H1 (cell line): Measurements from ENCODE around the gene KIAA1755. TPM values are rescaled to one million over a fixed set of nuclear protein-coding genes. Genes with fewer than 3 reads are reported as not detected.

Source experiments
- CTCF ChIA-PET: fragments of 300-600 bp; sonication (Branson Sonifier 250); formaldehyde crosslinking; loops from one replicate; lab custom pipeline; 2021; ENCODE audit not compliant: partially characterized antibody; lab: Charles Lee
- POLR2A ChIA-PET: fragments of 300-600 bp; sonication (Branson Sonifier 250); formaldehyde crosslinking; loops from one replicate; lab custom pipeline; 2021; ENCODE audit warnings: inconsistent platforms; ENCODE audit not compliant: partially characterized antibody; lab: Charles Lee
- DNase-seq, 2 experiments: peaks; one replicate each; pipeline versions ENCODE4 v3.0.0 to v3.0.0-alpha.2; 2010 to 2022; ENCODE audit warnings: low spot score in 2 of 2, low read depth in 1 of 2, mixed read lengths in 1 of 2
- FAIRE-seq: peaks from 2 replicates; lab custom pipeline; 2011; peaks lifted over from hg19 to GRCh38; lab: Jason Lieb, UNC
- H2AFZ ChIP-seq: 2 replicates; pipeline ENCODE4 v1.8.1; 2012; ENCODE audit warnings: low read length, inconsistent platforms
- H2AK5ac ChIP-seq: 2 replicates; pipeline ENCODE4 v1.6.1; 2013; ENCODE audit warnings: low read depth, low read length
- H2BK120ac ChIP-seq: replicated peaks from 2 replicates; pipeline ENCODE3; 2013; ENCODE audit warnings: low read depth, low read length, inconsistent platforms
- H2BK12ac ChIP-seq: 2 replicates; pipeline ENCODE4 v1.6.1; 2013; ENCODE audit warnings: low read depth, low read length
- H2BK15ac ChIP-seq: 2 replicates; pipeline ENCODE4 v1.6.1; 2013; ENCODE audit warnings: low read length
- H2BK20ac ChIP-seq: 2 replicates; pipeline ENCODE4 v1.6.1; 2013; ENCODE audit warnings: low read length
- H2BK5ac ChIP-seq: 2 replicates; pipeline ENCODE4 v1.6.1; 2013; ENCODE audit warnings: low read depth, low read length
- H3K14ac ChIP-seq: 2 replicates; pipeline ENCODE4 v1.6.1; 2013; ENCODE audit warnings: inconsistent platforms; ENCODE audit not compliant: insufficient read length
- H3K18ac ChIP-seq: 2 replicates; pipeline ENCODE4 v1.6.1; 2013; ENCODE audit warnings: low read length; ENCODE audit errors: extremely low read depth
- H3K23ac ChIP-seq: 2 replicates; pipeline ENCODE4 v1.6.1; 2013; ENCODE audit warnings: inconsistent platforms; ENCODE audit not compliant: insufficient read length
- H3K23me2 ChIP-seq: 2 replicates; pipeline ENCODE4 v1.6.1; 2013; ENCODE audit warnings: low read depth, low read length
- H3K27ac ChIP-seq: 2 replicates; pipeline ENCODE4 v1.6.1; 2011; ENCODE audit warnings: low read depth, low read length, inconsistent platforms
- H3K27me3 ChIP-seq, 4 experiments: replicated peaks in 1 of 4; 1 replicate in 1 of 4; 2 replicates in 3 of 4; pipeline versions ENCODE4 v1.6.1 to v1.8.1; 2011 to 2013; ENCODE audit warnings: low read length in 3 of 4, mild to moderate bottlenecking in 3 of 4, inconsistent platforms in 2 of 4, mixed read lengths in 2 of 4, moderate library complexity in 1 of 4; ENCODE audit not compliant: control insufficient read depth in 3 of 4, insufficient read depth in 3 of 4; ENCODE audit errors: extremely low read depth in 1 of 4
- H3K36me3 ChIP-seq, 4 experiments: 2 replicates each; pipeline versions ENCODE4 v1.6.1 to v1.8.1; 2011 to 2013; ENCODE audit warnings: mild to moderate bottlenecking in 4 of 4, low read length in 3 of 4, moderate library complexity in 2 of 4, control low read depth in 1 of 4, inconsistent platforms in 1 of 4; ENCODE audit not compliant: insufficient read depth in 4 of 4, control insufficient read depth in 2 of 4
- H3K4ac ChIP-seq: replicated peaks from 2 replicates; pipeline ENCODE3; 2013; ENCODE audit warnings: low read length, low read depth, mixed read lengths, inconsistent platforms; ENCODE audit not compliant: insufficient read length
- H3K4me1 ChIP-seq, 4 experiments: replicated peaks in 1 of 4; 1 replicate in 1 of 4; 2 replicates in 3 of 4; pipeline versions ENCODE4 v1.6.1 to v1.8.1; 2011 to 2013; ENCODE audit warnings: low read length in 3 of 4, inconsistent platforms in 2 of 4, mixed read lengths in 1 of 4; ENCODE audit not compliant: insufficient read depth in 4 of 4, control insufficient read depth in 3 of 4
- H3K4me2 ChIP-seq, 2 experiments: 2 replicates each; pipeline versions ENCODE4 v1.6.1 to v1.8.1; 2011 to 2013; ENCODE audit warnings: low read depth in 2 of 2, low read length in 2 of 2, control low read depth in 1 of 2, inconsistent platforms in 1 of 2, mild to moderate bottlenecking in 1 of 2; ENCODE audit not compliant: insufficient read depth in 1 of 2
- H3K4me3 ChIP-seq, 4 experiments: fragments of 200-600, 300-600 bp in 1 of 4; sonication (generic), shearing (Covaris generic), sonication (Bioruptor Twin) in 1 of 4; 2 replicates each; pipeline versions ENCODE4 v1.5.1 to v1.8.1; 2011 to 2016; ENCODE audit warnings: low read length in 4 of 4, low read depth in 3 of 4, control low read depth in 2 of 4, inconsistent platforms in 2 of 4, mild to moderate bottlenecking in 2 of 4, mixed read lengths in 1 of 4, moderate library complexity in 1 of 4; ENCODE audit not compliant: insufficient read depth in 2 of 4; ENCODE audit errors: extremely low read depth in 1 of 4
- H3K56ac ChIP-seq: replicated peaks from 2 replicates; pipeline ENCODE3; 2013; ENCODE audit warnings: low read depth, mild to moderate bottlenecking, mixed read lengths, low read length, inconsistent platforms; ENCODE audit not compliant: insufficient read length
- H3K79me1 ChIP-seq: 2 replicates; pipeline ENCODE4 v1.6.1; 2013; ENCODE audit warnings: low read depth, low read length, control low read depth
- H3K79me2 ChIP-seq, 2 experiments: 2 replicates each; pipeline versions ENCODE4 v1.6.1 to v1.8.1; 2012 to 2013; ENCODE audit warnings: low read length in 2 of 2, mild to moderate bottlenecking in 2 of 2, inconsistent platforms in 1 of 2; ENCODE audit not compliant: insufficient read depth in 2 of 2, control insufficient read depth in 1 of 2
- H3K9ac ChIP-seq, 4 experiments: replicated peaks in 1 of 4; 1 replicate in 1 of 4; 2 replicates in 3 of 4; pipeline versions ENCODE4 v1.6.1 to v1.8.1; 2011 to 2013; ENCODE audit warnings: low read depth in 3 of 4, low read length in 3 of 4, control low read depth in 2 of 4, mild to moderate bottlenecking in 2 of 4, moderate library complexity in 2 of 4, inconsistent platforms in 1 of 4; ENCODE audit errors: extremely low read depth in 1 of 4
- H3K9me3 ChIP-seq, 2 experiments: 2 replicates each; pipeline versions ENCODE4 v1.6.1 to v1.8.1; 2012 to 2013; ENCODE audit warnings: mild to moderate bottlenecking in 2 of 2, moderate library complexity in 2 of 2, control low read depth in 1 of 2, inconsistent platforms in 1 of 2, low read depth in 1 of 2, low read length in 1 of 2, mixed read lengths in 1 of 2; ENCODE audit not compliant: insufficient read depth in 2 of 2
- H4K20me1 ChIP-seq, 2 experiments: replicated peaks in 1 of 2; 2 replicates each; pipeline versions ENCODE3 to v1.8.1; 2011 to 2013; ENCODE audit warnings: inconsistent platforms in 2 of 2, low read length in 2 of 2, mild to moderate bottlenecking in 1 of 2; ENCODE audit not compliant: insufficient read depth in 2 of 2, control insufficient read depth in 1 of 2
- H4K5ac ChIP-seq: 2 replicates; pipeline ENCODE4 v1.6.1; 2013; ENCODE audit warnings: low read length, low read depth, mixed read lengths, inconsistent platforms; ENCODE audit not compliant: insufficient read length
- H4K8ac ChIP-seq: 2 replicates; pipeline ENCODE4 v1.8.0; 2013; ENCODE audit warnings: mild to moderate bottlenecking, moderate library complexity, low read length, inconsistent platforms; ENCODE audit not compliant: insufficient read depth; ENCODE audit errors: extremely low read depth
- H4K91ac ChIP-seq: replicated peaks from 2 replicates; pipeline ENCODE3; 2013; ENCODE audit warnings: low read length, mixed read lengths, inconsistent platforms; ENCODE audit not compliant: insufficient read length
- BRCA1 ChIP-seq: IDR thresholded peaks from 2 replicates; pipeline ENCODE4 v1.6.1; 2012; ENCODE audit warnings: low read depth, low read length, improper control_type of control experiment
- CTBP2 ChIP-seq: IDR thresholded peaks from 2 replicates; pipeline ENCODE4 v1.7.0; 2011; ENCODE audit warnings: borderline replicate concordance, mild to moderate bottlenecking, moderate library complexity, mixed read lengths, low read length; ENCODE audit not compliant: insufficient read depth, insufficient read length
- FOSL1 ChIP-seq: IDR thresholded peaks from 2 replicates; pipeline ENCODE4 v1.6.1; 2011; ENCODE audit warnings: mild to moderate bottlenecking, low read depth, low read length, moderate library complexity; ENCODE audit not compliant: insufficient read depth
- HDAC2 ChIP-seq, 2 experiments: fragments of 300-600 bp in 1 of 2; sonication (generic) in 1 of 2; IDR thresholded peaks; 2 replicates each; pipeline ENCODE4 v1.6.1; 2011 to 2012; ENCODE audit warnings: low read depth in 2 of 2, low read length in 2 of 2, mild to moderate bottlenecking in 2 of 2, moderate library complexity in 2 of 2, borderline replicate concordance in 1 of 2, inconsistent platforms in 1 of 2
- JUND ChIP-seq: IDR thresholded peaks from 2 replicates; pipeline ENCODE4 v1.6.1; 2011; ENCODE audit warnings: mild to moderate bottlenecking, improper control_type of control experiment, low read length
- NRF1 ChIP-seq: IDR thresholded peaks from 2 replicates; pipeline ENCODE4 v1.6.1; 2011; ENCODE audit warnings: mild to moderate bottlenecking, low read depth, low read length, improper control_type of control experiment
- POLR2AphosphoS5 ChIP-seq: IDR thresholded peaks from 2 replicates; pipeline ENCODE4 v1.6.1; 2011; ENCODE audit warnings: low read depth, low read length
- RXRA ChIP-seq: IDR thresholded peaks from 2 replicates; pipeline ENCODE4 v1.6.1; 2011; ENCODE audit warnings: low read depth, mild to moderate bottlenecking, low read length, moderate library complexity; ENCODE audit not compliant: insufficient read depth
- SAP30 ChIP-seq: fragments of 300-600 bp; sonication (generic); IDR thresholded peaks from 2 replicates; pipeline ENCODE4 v1.7.1; 2012; ENCODE audit warnings: low read length, moderate library complexity, mild to moderate bottlenecking, inconsistent platforms; ENCODE audit not compliant: insufficient read depth, insufficient replicate concordance
- SP1 ChIP-seq: IDR thresholded peaks from 2 replicates; pipeline ENCODE4 v1.6.1; 2011; ENCODE audit warnings: low read depth, low read length
- SP4 ChIP-seq: IDR thresholded peaks from 2 replicates; pipeline ENCODE4 v1.6.1; 2012; ENCODE audit warnings: low read length, inconsistent platforms
- SRF ChIP-seq: IDR thresholded peaks from 2 replicates; pipeline ENCODE4 v1.6.1; 2011; ENCODE audit warnings: mild to moderate bottlenecking, low read depth, low read length, moderate library complexity
- TAF1 ChIP-seq: IDR thresholded peaks from 2 replicates; pipeline ENCODE4 v1.6.1; 2011; ENCODE audit warnings: mild to moderate bottlenecking, low read depth, low read length
- TCF12 ChIP-seq: IDR thresholded peaks from 2 replicates; pipeline ENCODE4 v1.6.1; 2011; ENCODE audit warnings: low read depth, mild to moderate bottlenecking, low read length
- whole genome bisulfite sequencing, 2 experiments: shearing (Covaris generic) in 1 of 2; methylation state at CpG; one replicate each; pipeline versions ENCODE4 v1.1.6 to v1.1.7; 2013 to 2015; ENCODE audit warnings: low lambda C conversion rate in 2 of 2, mixed read lengths in 2 of 2, inconsistent platforms in 1 of 2, low coverage in 1 of 2, missing lambda C conversion rate in 1 of 2; ENCODE audit not compliant: insufficient replicate concordance in 2 of 2, insufficient coverage in 1 of 2, insufficient read length in 1 of 2; ENCODE audit errors: extremely low coverage in 1 of 2, missing lambda C conversion rate in 1 of 2; 5-methylcytosine and 5-hydroxymethylcytosine counted together
- polyA plus RNA-seq, 7 experiments: library from polyadenylated mRNA; depleted of rRNA in 3 of 7; stranded (reverse) in 5 of 7; unstranded in 2 of 7; fragments of >200 nt in 5 of 7; fragments of 200-250 nt in 2 of 7; gene quantifications; 1 replicate in 5 of 7; 2 replicates in 1 of 7; 4 replicates in 1 of 7; pipeline versions ENCODE4 v1.2.1 to v1.2.3, GENCODE V29; 2011 to 2013; ENCODE audit warnings: missing spikeins in 2 of 7, mixed read lengths in 2 of 7
- total RNA-seq: library from RNA; stranded (reverse); fragmentation: NEBNext Ultra II Directional; extraction: Animal tissue kit (Norgen Biotek cat#: 25700); gene quantifications from 2 replicates; pipeline ENCODE4 v1.2.1, GENCODE V29; 2021
- TF ChIP-seq, protein P1 (sequence below): IDR thresholded peaks from 2 replicates; pipeline ENCODE4 v1.6.1; 2012; ENCODE audit warnings: inconsistent platforms

KIAA1755 gene
- total and polyA plus RNA-seq, 2 of the 8 experiments (the other 6 are each of a cell fraction or from before 2014, with no cell fraction given): 0.23 TPM; not detected in 1

DNA sequence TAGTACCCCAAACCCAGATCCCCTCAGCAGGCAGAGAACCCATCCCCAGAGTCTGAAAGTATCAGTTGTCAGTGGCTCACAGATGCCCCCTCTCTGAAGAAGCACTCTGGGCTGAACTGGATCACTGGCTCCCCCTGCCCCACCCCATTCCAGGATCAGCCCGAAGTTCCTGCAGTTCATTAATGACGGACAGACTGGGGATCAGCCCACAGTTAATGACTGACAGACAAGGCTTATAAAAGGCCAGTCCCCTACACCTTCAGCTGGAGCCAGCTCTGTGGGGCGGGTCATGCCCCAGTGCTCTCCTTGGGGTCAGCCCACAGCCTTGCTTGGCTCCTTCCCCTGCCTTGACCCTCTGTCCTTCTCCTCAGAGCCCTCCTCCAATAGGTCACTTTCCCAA lies 21.7 kb downstream of the KIAA1755 start:
- Histone ChIP-seq H3K18ac (no peak overlapping the region), H2AK5ac (no peak overlapping the region), H2BK5ac (no peak overlapping the region), H3K36me3 (no peaks in the 10 kb centered on the region), H3K23me2 (no peaks in the 10 kb centered on the region), H4K20me1 (no peaks in the 10 kb centered on the region), H2BK12ac (no peak overlapping the region), H3K14ac (no peak overlapping the region), H3K79me2 (no peaks in the 10 kb centered on the region), H3K4me1 (no peaks in the 10 kb centered on the region), H3K4me3 (no peak overlapping the region), H3K9ac (no peak overlapping the region), H4K91ac (no peak overlapping the region), H4K8ac (no peak overlapping the region), H2AFZ (no peak overlapping the region), H3K4ac (no peak overlapping the region), H2BK120ac (no peak overlapping the region), H2BK15ac (no peak overlapping the region), H3K9me3 (peaks cover 25 to 33% of the 10 kb centered on the region in 2 experiments), H3K27me3 (no peaks in the 10 kb centered on the region; a peak in 1 of 7 replicates), H4K5ac (no peak overlapping the region), H2BK20ac (no peak overlapping the region), H3K27ac (no peak overlapping the region), H3K56ac (no peak overlapping the region), H3K79me1 (no peaks in the 10 kb centered on the region), H3K4me2 (no peak overlapping the region), H3K23ac (no peak overlapping the region)
- 71% methylated on average over 3 of the region's 3 CpGs; no CpG with 5 or more reads in 1 of the 2 experiments for WGBS, 2 experiments
- FAIRE-seq (no peak), DNase-seq (no peak)
- POLR2A ChIA-PET: no interaction called here
- CTCF ChIA-PET: interaction anchor here (1.0 to 2.8 kb wide), 2 partner anchors 12 to 133 kb away, joined by 3 to 11 read pairs; no protein-coding TSS in a partner anchor
- no peak for TF ChIP-seq SP1
- no peak for TF ChIP-seq NRF1
- TF ChIP-seq POLR2AphosphoS5: no peak
- no peak for TF ChIP-seq HDAC2 (IDR thresholded peaks at IDR 0.05; ENCODE audit: borderline replicate concordance in 1 of 2, low read depth in 2 of 2, low read length in 2 of 2)
- no peak for TF ChIP-seq FOSL1
- TF ChIP-seq, protein P1, sequence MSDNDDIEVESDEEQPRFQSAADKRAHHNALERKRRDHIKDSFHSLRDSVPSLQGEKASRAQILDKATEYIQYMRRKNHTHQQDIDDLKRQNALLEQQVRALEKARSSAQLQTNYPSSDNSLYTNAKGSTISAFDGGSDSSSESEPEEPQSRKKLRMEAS: no peak
- TF ChIP-seq SP4: no peak
- no peak for TF ChIP-seq TAF1
- TF ChIP-seq TCF12: no peak
- no peak for TF ChIP-seq BRCA1
- TF ChIP-seq RXRA: no peak
- TF ChIP-seq SAP30: no peak
- no peak for TF ChIP-seq JUND
- TF ChIP-seq CTBP2: no peak
- TF ChIP-seq SRF: no peak
